HL-60 (cell line): ENCODE measurements around the gene ABCB4.

Source experiments
- GABPA ChIP-seq: IDR thresholded peaks from 2 replicates; pipeline ENCODE4 v1.6.1; 2012; ENCODE audit warnings: low read depth
- POLR2AphosphoS5 ChIP-seq: IDR thresholded peaks from 2 replicates; pipeline ENCODE4 v1.6.1; 2012; ENCODE audit warnings: low read depth

DNA sequence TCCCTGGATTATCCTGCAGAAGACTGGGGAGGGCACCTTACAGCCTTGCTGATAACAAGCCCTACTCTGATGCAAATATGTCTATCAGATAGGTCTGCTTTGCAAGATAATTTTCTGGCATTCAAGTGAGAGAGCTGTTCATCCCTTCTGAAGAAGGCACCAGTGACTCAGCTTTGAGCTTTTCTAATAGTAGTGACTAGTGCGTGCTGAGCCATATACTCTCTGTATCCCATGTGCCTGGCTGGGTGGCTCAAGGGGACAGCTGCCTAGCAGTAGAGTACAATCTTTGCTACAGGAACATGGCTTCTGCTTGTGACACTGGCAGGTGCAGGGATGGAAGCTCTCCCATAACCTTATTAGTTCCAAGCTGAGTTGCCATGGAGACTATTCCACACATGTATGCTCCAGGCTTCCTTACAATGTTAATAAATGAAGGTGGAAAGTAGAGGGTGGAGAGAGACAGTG lies 35.0 kb upstream of the ABCB4 start:
- TF ChIP-seq GABPA = no peak
- TF ChIP-seq POLR2AphosphoS5 = no peak
